HEK293T (cell line): ENCODE data around the gene COLEC12.

Experiments
- CTBP1 ChIP-seq: fragments of 450-650 bp; IDR thresholded peaks from 2 replicates; pipeline ENCODE4 v1.6.1; 2016; ENCODE audit warnings: borderline replicate concordance
- FOXA1 ChIP-seq: fragments of 450-650 bp; IDR thresholded peaks from 2 replicates; pipeline ENCODE4 v1.6.1; 2016; ENCODE audit warnings: mild to moderate bottlenecking
- HDGF ChIP-seq: fragments of 450-650 bp; IDR thresholded peaks from 2 replicates; pipeline ENCODE4 v1.6.1; 2017; ENCODE audit warnings: antibody characterized with exemption, borderline replicate concordance
- LEF1 ChIP-seq: fragments of 450-650 bp; IDR thresholded peaks from 2 replicates; pipeline ENCODE4 v1.6.1; 2017; ENCODE audit warnings: mild to moderate bottlenecking, borderline replicate concordance
- PKNOX1 ChIP-seq: fragments of 450-650 bp; IDR thresholded peaks from 2 replicates; pipeline ENCODE4 v1.6.1; 2016
- SP1 ChIP-seq: fragments of 450-650 bp; IDR thresholded peaks from 2 replicates; pipeline ENCODE4 v1.6.1; 2017
- SUZ12 ChIP-seq: fragments of 450-650 bp; IDR thresholded peaks from 2 replicates; pipeline ENCODE4 v1.6.1; 2016; ENCODE audit warnings: mild to moderate bottlenecking

- TF ChIP-seq LEF1, result no peak
- TF ChIP-seq SP1, result no peak
- no peak for TF ChIP-seq CTBP1
- TF ChIP-seq HDGF, result no peak
- no peak for TF ChIP-seq SUZ12
- TF ChIP-seq FOXA1, result no peak
- TF ChIP-seq PKNOX1, result no peak
These were observed 51.1 kb downstream of the COLEC12 start for GRCh38 chr18:449374-449773.
